ENCODE data around the gene FRMPD4.

- no peak for TF ChIP-seq GATA2 (IDR thresholded peaks at IDR 0.05; ENCODE audit: low read depth, low read length)
- no peak for TF ChIP-seq GATA3 (IDR thresholded peaks at IDR 0.05; ENCODE audit: low read depth, low read length)
Observed at GRCh38 chrX:12327836-12328235, 189.6 kb downstream of the FRMPD4 start.

All from SH-SY5Y (cell line).